HEK293 (cell line): ENCODE data around the gene SAPCD1.
"Not testable (repeated sequence)": the region's sequence is repeated elsewhere in the genome, so short reads cannot be mapped to it uniquely, and the experiment has no call there.

Experiments
- CTCF ChIA-PET: fragments of 350-600 bp; formaldehyde crosslinking; extraction: SDS; loops from one replicate; lab custom pipeline; 2021; ENCODE audit warnings: antibody characterized with exemption; lab: Yijun Ruan, JAX
- POLR2A ChIA-PET: fragments of 300-600 bp; formaldehyde crosslinking; extraction: SDS; loops from one replicate; lab custom pipeline; 2020; ENCODE audit warnings: antibody characterized with exemption, inconsistent platforms; lab: Yijun Ruan, JAX
- H3K27ac ChIP-seq: fragments of 200-500 bp; sonication (Bioruptor generic); 2 replicates; pipeline ENCODE4 v1.5.1; 2014; ENCODE audit warnings: low read depth, low read length, control low read depth, inconsistent platforms; ENCODE audit errors: extremely low read depth
- H3K36me3 ChIP-seq, 2 experiments: fragments of 200-500 bp in 1 of 2; sonication (Bioruptor generic) in 1 of 2; 1 replicate in 1 of 2; 2 replicates in 1 of 2; pipeline ENCODE4 v1.5.1; 2014 to 2017; ENCODE audit warnings: inconsistent platforms in 2 of 2, low read length in 2 of 2; ENCODE audit not compliant: control insufficient read depth in 2 of 2, insufficient read depth in 1 of 2
- H3K4me1 ChIP-seq: fragments of 200-500 bp; sonication (Bioruptor generic); 2 replicates; pipeline ENCODE4 v1.5.1; 2014; ENCODE audit warnings: mild to moderate bottlenecking, low read length, inconsistent platforms; ENCODE audit not compliant: control insufficient read depth, insufficient read depth
- H3K4me3 ChIP-seq: 2 replicates; pipeline ENCODE4 v1.5.1; 2011; ENCODE audit warnings: low read depth, mild to moderate bottlenecking, control low read depth, low read length, moderate library complexity
- H3K9me3 ChIP-seq: fragments of 200-500 bp; sonication (Bioruptor generic); 2 replicates; pipeline ENCODE4 v1.5.1; 2014; ENCODE audit warnings: low read depth, low read length, inconsistent platforms; ENCODE audit not compliant: control insufficient read depth, insufficient read depth
- MEIS1 ChIP-seq: sonication (generic); formaldehyde crosslinking; IDR thresholded peaks from 2 replicates; pipeline ENCODE4 v1.8.1; 2022; ENCODE audit warnings: missing genetic modification reagents, mild to moderate bottlenecking, borderline replicate concordance
- OVOL3 ChIP-seq: fragments of 450-650 bp; formaldehyde crosslinking; IDR thresholded peaks from 2 replicates; pipeline ENCODE4 v1.5.1; 2016; ENCODE audit warnings: missing biosample characterization, missing genetic modification characterization
- SCRT2 ChIP-seq: fragments of 450-650 bp; formaldehyde crosslinking; IDR thresholded peaks from 2 replicates; pipeline ENCODE4 v1.5.1; 2016; ENCODE audit warnings: missing biosample characterization, missing genetic modification characterization
- ZBTB20 ChIP-seq: fragments of 450-650 bp; formaldehyde crosslinking; IDR thresholded peaks from 2 replicates; pipeline ENCODE4 v1.5.1; 2016; ENCODE audit warnings: missing biosample characterization, missing genetic modification characterization
- ZBTB21 ChIP-seq: fragments of 450-650 bp; formaldehyde crosslinking; IDR thresholded peaks from 2 replicates; pipeline ENCODE4 v1.5.1; 2017; ENCODE audit warnings: missing biosample characterization, missing genetic modification characterization
- ZFP41 ChIP-seq: fragments of 450-650 bp; formaldehyde crosslinking; IDR thresholded peaks from 2 replicates; pipeline ENCODE4 v1.5.1; 2016; ENCODE audit warnings: missing biosample characterization, missing genetic modification characterization, borderline replicate concordance
- ZNF121 ChIP-seq: fragments of 450-650 bp; formaldehyde crosslinking; IDR thresholded peaks from 2 replicates; pipeline ENCODE4 v1.5.1; 2016; ENCODE audit warnings: missing biosample characterization, missing genetic modification characterization
- ZNF19 ChIP-seq: fragments of 450-650 bp; formaldehyde crosslinking; IDR thresholded peaks from 2 replicates; pipeline ENCODE4; 2016; ENCODE audit warnings: missing biosample characterization, missing genetic modification characterization, low read depth
- ZNF274 ChIP-seq, 2 experiments: fragments of 200-500 bp in 1 of 2; fragments of 450-650 bp in 1 of 2; sonication (Bioruptor generic) in 1 of 2; formaldehyde crosslinking in 1 of 2; IDR thresholded peaks; 2 replicates each; pipeline versions ENCODE4 v1.5.1 to v1.6.1; 2014 to 2016; ENCODE audit warnings: borderline replicate concordance in 1 of 2, inconsistent platforms in 1 of 2, low read length in 1 of 2, missing biosample characterization in 1 of 2, missing genetic modification characterization in 1 of 2
- ZNF341 ChIP-seq: fragments of 450-650 bp; formaldehyde crosslinking; IDR thresholded peaks from 2 replicates; pipeline ENCODE4; 2016; ENCODE audit warnings: low read depth, missing biosample characterization, missing genetic modification characterization
- ZNF350 ChIP-seq: fragments of 450-650 bp; formaldehyde crosslinking; IDR thresholded peaks from 2 replicates; pipeline ENCODE4 v1.5.0; 2017; ENCODE audit warnings: missing biosample characterization, mild to moderate bottlenecking, missing genetic modification characterization
- ZNF391 ChIP-seq: fragments of 450-650 bp; formaldehyde crosslinking; IDR thresholded peaks from 2 replicates; pipeline ENCODE4 v1.5.1; 2016; ENCODE audit warnings: low read depth, missing biosample characterization, missing genetic modification characterization, borderline replicate concordance
- ZNF426 ChIP-seq: fragments of 450-650 bp; formaldehyde crosslinking; IDR thresholded peaks from 2 replicates; pipeline ENCODE4 v1.5.1; 2017; ENCODE audit warnings: missing biosample characterization, missing genetic modification characterization, mild to moderate bottlenecking, inconsistent platforms, moderate library complexity
- ZNF549 ChIP-seq: fragments of 450-650 bp; IDR thresholded peaks from 2 replicates; pipeline ENCODE4 v1.5.1; 2018; ENCODE audit warnings: missing biosample characterization, missing genetic modification characterization, mild to moderate bottlenecking, inconsistent platforms, moderate library complexity
- ZNF610 ChIP-seq: fragments of 450-650 bp; formaldehyde crosslinking; IDR thresholded peaks from 2 replicates; pipeline ENCODE4 v1.5.1; 2016; ENCODE audit warnings: missing biosample characterization, missing genetic modification characterization, borderline replicate concordance
- ZNF664 ChIP-seq: fragments of 450-650 bp; formaldehyde crosslinking; IDR thresholded peaks from 2 replicates; pipeline ENCODE4 v1.5.1; 2016; ENCODE audit warnings: missing biosample characterization, missing genetic modification characterization
- ZNF670 ChIP-seq: fragments of 450-650 bp; formaldehyde crosslinking; IDR thresholded peaks from 2 replicates; pipeline ENCODE4 v1.5.1; 2016; ENCODE audit warnings: missing biosample characterization, missing genetic modification characterization, low read depth
- ZNF768 ChIP-seq: fragments of 450-650 bp; formaldehyde crosslinking; IDR thresholded peaks from 2 replicates; pipeline ENCODE4 v1.5.1; 2018; ENCODE audit warnings: missing biosample characterization, mild to moderate bottlenecking, missing genetic modification characterization
- TF ChIP-seq, protein P1 (sequence below): fragments of 450-650 bp; formaldehyde crosslinking; IDR thresholded peaks from 2 replicates; pipeline ENCODE4 v1.5.1; 2016; ENCODE audit warnings: missing biosample characterization, missing genetic modification characterization
- TF ChIP-seq, protein P2 (sequence below): sonication (generic); formaldehyde crosslinking; IDR thresholded peaks from 2 replicates; pipeline ENCODE4 v1.8.1; 2022; ENCODE audit warnings: mild to moderate bottlenecking, moderate library complexity, missing genetic modification reagents

Gene SAPCD1

DNA sequence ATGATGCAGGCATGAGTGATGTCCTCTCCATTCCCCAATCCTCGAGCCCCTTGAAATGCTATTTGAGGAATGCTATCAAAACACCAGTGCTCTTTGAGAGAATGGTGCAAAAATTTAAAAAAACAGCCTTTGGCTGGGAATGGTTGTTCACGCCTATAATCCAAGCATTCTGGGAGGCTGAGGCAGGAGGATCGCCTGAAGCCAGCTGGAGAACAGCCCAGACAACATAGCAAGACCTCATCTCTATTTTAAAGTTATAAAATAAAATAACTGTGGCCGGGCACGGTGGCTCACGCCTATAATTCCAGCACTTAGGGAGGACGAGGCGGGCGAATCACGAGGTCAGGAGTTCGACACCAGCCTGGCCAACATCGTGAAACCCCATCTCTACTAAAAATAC is 37.3 kb downstream of the SAPCD1 start (continued):
- TF ChIP-seq SCRT2 (tag by site-specific recombination) (no peak), ZNF768 (tag by site-specific recombination) (no peak), ZBTB20 (tag by site-specific recombination) (no peak), ZNF670 (tag by site-specific recombination) (no peak), ZNF391 (tag by site-specific recombination) (no peak), ZNF19 (tag by site-specific recombination) (no peak), ZNF350 (tag by site-specific recombination) (no peak), ZFP41 (tag by site-specific recombination) (no peak)
- TF ChIP-seq, all 188 proteins: peak for 0

DNA sequence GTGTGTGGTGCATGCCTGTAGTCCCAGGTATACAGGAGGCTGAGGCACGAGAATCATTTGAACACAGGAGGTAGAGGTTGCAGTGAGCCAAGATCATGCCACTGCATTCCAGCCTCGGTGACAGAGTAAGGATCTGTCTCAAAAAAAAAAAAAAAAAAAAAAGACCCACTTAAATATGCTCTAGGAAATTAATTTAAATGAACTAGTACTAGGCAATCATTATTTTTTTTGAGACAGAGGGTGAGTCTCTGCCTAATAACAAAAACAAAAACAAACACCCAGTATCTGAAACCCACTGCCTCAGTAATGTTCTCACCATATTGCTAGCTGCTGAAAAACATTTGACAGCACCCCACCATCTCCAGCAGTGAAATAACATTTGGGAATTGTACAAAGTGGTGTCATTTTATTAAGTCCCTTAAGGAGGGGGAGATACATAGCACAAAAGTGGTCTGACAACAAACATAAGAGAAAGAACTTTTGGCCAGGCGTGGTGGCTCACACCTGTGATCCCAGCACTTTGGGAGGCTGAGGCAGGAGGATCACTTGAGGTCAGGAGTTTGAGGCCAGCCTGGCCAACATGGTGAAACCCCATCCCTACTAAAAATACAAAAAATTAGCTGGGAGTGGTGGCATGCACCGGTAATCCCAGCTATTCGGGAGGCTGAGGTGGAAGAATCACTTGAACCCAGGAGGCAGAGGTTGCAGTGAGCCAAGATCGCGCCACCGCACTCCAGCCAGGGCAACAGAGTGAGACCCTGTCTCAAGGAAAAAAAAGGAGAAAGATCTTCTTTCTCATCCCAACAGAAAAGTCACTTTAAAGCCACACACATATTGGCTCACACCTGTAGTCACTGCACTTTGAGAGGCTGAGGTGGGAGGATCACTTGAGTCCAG is 38.8 kb downstream of the SAPCD1 start:
- not testable (repeated sequence) for H3K4me3 ChIP-seq, H3K27ac ChIP-seq, H3K9me3 ChIP-seq, H3K4me1 ChIP-seq
- ChIA-PET POLR2A (interaction anchor here (1.6 to 2.7 kb wide), 2 partner anchors 13 to 26 kb away, joined by 5 to 22 read pairs; partner anchors contain the start of genes HSPA1A, HSPA1B and HSPA1L), CTCF (interaction anchor here (0.7 to 1.3 kb wide), 3 partner anchors 10 to 336 kb away, joined by 3 read pairs; no protein-coding TSS in a partner anchor)
- TF ChIP-seq ZNF664 (tag by site-specific recombination): peak; percentile 95
- peak; percentile 89 for TF ChIP-seq ZNF121 (tag by site-specific recombination)
- H3K36me3 ChIP-seq: peaks cover 31 to 40% of the 10 kb centered on the region in 2 experiments

DNA sequence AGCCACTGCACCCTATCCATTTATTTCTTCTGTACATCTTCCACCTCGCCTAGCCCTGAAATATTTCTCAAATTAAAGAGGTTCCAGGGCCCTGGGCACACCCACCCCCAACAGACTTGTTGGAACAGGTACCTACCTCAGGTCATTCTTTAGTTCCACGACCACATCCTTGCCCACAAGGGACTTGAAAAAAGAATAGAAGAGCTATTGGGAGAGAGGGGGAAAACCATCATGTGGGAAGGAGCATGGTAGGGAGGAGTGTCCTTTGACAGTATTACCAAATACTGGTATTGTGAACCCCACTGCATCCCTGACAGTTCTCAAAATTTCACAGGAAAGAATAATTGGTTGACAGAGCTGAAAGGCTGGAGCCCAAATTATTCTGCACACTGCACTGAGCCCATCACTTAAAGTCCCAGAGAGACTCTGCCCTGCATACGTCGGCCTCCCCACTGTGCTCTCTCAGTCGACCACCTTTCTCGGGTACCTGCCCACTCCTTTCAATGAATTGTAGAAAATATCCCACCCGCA is 43.5 kb downstream of the SAPCD1 start:
- H3K4me1 ChIP-seq: no peaks in the 10 kb centered on the region
- peaks cover 16 to 34% of the 10 kb centered on the region in 2 experiments; a peak in 2 of 3 replicates for H3K36me3 ChIP-seq
- H3K27ac ChIP-seq: peak overlapping the region; percentile 65
- no peaks in the 10 kb centered on the region for H3K9me3 ChIP-seq
- CTCF ChIA-PET: interaction anchor here (0.5 to 5.0 kb wide), 17 partner anchors 9 to 674 kb away, joined by 3 to 55 read pairs (median 4); partner anchors contain the start of genes C6orf47, DDAH2, HSPA1B and VARS1
- no peak for TF ChIP-seq ZNF549
- no peak for TF ChIP-seq OVOL3 (tag by site-specific recombination)
- no peak for TF ChIP-seq ZBTB21 (tag by site-specific recombination)
- no peak for TF ChIP-seq ZNF426
- TF ChIP-seq ZNF341 (tag by site-specific recombination): peak; percentile 68
- POLR2A ChIA-PET: interaction anchor here (0.8 to 4.8 kb wide), 20 partner anchors 9 to 274 kb away, joined by 3 to 187 read pairs (median 10); partner anchors contain the start of genes ABHD16A, BAG6, CLIC1 and CSNK2B
- peak overlapping the region; percentile 91 for H3K4me3 ChIP-seq

DNA sequence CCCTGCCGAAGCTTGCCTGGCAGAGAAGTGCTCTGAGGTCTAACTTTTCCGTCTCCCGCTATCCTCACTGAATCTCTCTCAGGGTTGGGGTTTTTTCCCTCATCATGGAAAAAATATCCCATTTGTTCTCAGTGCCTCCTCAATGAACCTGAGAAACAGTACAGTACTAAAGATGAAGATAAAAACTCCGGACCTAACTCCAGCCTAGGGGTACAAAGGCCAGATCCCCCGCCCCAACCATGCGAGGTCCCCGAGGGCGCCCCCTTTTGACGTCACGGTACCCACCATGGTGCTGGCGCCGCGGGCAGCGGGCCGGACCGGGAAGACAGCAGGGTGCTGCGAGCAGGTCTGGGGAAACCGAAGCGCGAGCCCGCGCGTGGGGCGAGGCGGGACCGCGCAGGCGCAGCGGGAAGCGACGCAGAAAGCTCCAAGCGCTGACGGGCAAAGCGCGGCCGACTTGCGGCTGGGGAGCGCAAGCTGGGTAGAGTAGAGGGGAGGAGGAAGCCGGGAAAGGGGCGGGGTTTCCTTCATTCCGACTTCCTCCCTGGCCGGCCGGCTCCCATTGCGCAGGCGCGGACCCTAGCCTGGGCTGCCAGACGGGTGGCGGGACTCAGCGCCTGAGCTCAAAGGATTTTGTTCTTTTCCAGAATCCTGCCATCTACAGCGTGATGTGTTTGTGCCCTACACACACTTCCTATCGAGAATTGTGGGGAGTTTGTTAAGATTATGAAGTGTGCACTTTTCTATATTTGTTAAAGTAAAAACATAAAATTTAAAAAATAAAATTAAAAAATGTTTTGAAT is 44.2 kb downstream of the SAPCD1 start, which contains the start of gene LSM2:
LSM2 (minus strand) TSS at position 497 of the 803 bp plus-strand sequence; CDS start at position 288, 209 bp downstream.
- H3K27ac ChIP-seq: peak within 1 kb of the TSS; percentile 65
- ChIA-PET POLR2A (interaction anchor here (0.6 to 4.8 kb wide), 37 partner anchors 8 to 275 kb away, joined by 3 to 187 read pairs (median 7); partner anchors contain the start of genes ABHD16A, BAG6, C6orf47 and CLIC1), CTCF (interaction anchor here (0.6 to 5.0 kb wide), 21 partner anchors 10 to 616 kb away, joined by 3 to 55 read pairs (median 4); partner anchors contain the start of genes DDAH2, HSPA1B and VARS1)
- no peaks in the 10 kb centered on the region for H3K4me1 ChIP-seq
- H3K36me3 ChIP-seq: peaks cover 17 to 27% of the 10 kb centered on the region in 2 experiments; a peak in 2 of 3 replicates
- H3K4me3 ChIP-seq: peak within 1 kb of the TSS; percentile 91
- no peaks in the 10 kb centered on the region for H3K9me3 ChIP-seq
- TF ChIP-seq ZNF610 (tag by site-specific recombination) (peak; percentile 57; the same call in 1 of the 2 replicates), ZNF274 (IDR thresholded peaks at IDR 0.05; ENCODE audit: low read length) (no peak), ZNF274 (tag by site-specific recombination; IDR thresholded peaks at IDR 0.05; ENCODE audit: borderline replicate concordance) (no peak), MEIS1 (no peak)
- TF ChIP-seq, protein P1, sequence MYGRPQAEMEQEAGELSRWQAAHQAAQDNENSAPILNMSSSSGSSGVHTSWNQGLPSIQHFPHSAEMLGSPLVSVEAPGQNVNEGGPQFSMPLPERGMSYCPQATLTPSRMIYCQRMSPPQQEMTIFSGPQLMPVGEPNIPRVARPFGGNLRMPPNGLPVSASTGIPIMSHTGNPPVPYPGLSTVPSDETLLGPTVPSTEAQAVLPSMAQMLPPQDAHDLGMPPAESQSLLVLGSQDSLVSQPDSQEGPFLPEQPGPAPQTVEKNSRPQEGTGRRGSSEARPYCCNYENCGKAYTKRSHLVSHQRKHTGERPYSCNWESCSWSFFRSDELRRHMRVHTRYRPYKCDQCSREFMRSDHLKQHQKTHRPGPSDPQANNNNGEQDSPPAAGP (tag by site-specific recombination): peak; percentile 50; the same call in 1 of the 2 replicates
- TF ChIP-seq, protein P2, sequence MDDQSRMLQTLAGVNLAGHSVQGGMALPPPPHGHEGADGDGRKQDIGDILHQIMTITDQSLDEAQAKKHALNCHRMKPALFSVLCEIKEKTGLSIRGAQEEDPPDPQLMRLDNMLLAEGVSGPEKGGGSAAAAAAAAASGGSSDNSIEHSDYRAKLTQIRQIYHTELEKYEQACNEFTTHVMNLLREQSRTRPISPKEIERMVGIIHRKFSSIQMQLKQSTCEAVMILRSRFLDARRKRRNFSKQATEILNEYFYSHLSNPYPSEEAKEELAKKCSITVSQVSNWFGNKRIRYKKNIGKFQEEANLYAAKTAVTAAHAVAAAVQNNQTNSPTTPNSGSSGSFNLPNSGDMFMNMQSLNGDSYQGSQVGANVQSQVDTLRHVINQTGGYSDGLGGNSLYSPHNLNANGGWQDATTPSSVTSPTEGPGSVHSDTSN (CRISPR knock-in tag): 0 out of 2 replicates have a peak, but pooled peaks have one; percentile 34
